ENCODE measurements around the gene HOXD1.

DNA sequence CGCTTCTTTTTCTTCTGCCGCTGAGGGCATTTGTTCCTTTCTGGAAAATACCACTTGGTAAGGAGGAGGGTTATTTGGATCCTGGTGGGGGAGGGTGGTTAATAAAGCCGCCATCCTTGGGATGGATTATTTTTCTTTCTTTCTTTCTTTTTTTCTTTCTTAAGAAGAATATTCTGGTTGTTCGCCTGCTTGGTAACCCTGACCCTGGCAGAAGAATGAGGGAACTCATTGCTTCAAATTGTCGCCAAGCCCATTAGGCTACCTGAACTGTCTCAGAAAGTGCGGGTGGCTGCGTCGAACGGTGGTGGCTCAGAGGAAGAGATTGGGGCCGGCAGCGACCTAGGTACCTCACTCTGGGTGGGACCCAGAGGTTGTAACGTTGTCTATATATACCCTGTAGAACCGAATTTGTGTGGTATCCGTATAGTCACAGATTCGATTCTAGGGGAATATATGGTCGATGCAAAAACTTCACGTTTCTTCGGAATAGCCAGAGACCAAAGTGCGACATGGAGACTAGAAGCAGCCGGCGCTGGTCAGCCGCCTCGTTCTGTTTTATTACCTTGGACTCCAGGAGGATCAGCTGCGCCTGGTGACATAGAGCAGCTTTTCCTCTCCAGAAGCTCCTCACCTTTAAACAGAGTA, 38.4 kb upstream of the HOXD1 start:
- TF ChIP-seq, protein P1, sequence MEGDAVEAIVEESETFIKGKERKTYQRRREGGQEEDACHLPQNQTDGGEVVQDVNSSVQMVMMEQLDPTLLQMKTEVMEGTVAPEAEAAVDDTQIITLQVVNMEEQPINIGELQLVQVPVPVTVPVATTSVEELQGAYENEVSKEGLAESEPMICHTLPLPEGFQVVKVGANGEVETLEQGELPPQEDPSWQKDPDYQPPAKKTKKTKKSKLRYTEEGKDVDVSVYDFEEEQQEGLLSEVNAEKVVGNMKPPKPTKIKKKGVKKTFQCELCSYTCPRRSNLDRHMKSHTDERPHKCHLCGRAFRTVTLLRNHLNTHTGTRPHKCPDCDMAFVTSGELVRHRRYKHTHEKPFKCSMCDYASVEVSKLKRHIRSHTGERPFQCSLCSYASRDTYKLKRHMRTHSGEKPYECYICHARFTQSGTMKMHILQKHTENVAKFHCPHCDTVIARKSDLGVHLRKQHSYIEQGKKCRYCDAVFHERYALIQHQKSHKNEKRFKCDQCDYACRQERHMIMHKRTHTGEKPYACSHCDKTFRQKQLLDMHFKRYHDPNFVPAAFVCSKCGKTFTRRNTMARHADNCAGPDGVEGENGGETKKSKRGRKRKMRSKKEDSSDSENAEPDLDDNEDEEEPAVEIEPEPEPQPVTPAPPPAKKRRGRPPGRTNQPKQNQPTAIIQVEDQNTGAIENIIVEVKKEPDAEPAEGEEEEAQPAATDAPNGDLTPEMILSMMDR (IDR thresholded peaks at IDR 0.05; ENCODE audit: low read depth, low read length, poor library complexity, severe bottlenecking), result no peak
- no peak for TF ChIP-seq EZH2phosphoT487 (IDR thresholded peaks at IDR 0.05; ENCODE audit: borderline replicate concordance, low read length)
